Endothelial cell of umbilical vein (primary cell): ENCODE measurements around the gene C7. TPM values are rescaled to one million over a fixed set of nuclear protein-coding genes. Genes with fewer than 3 reads are reported as not detected.
"Not testable (repeated sequence)": the region's sequence is repeated elsewhere in the genome, so short reads cannot be mapped to it uniquely, and the experiment has no call there.

Experiments used
- BruUV-seq: library from RNA; stranded (reverse); fragments of 400-500 nt; replicated peaks from 2 replicates; lab custom pipeline; 2021; lab: Mats Ljungman, UMichigan
- CTCF ChIA-PET: fragments of 300-600, 350-600 bp; sonication (Branson Sonifier 250); formaldehyde crosslinking; loops from one replicate; lab custom pipeline; 2021; ENCODE audit warnings: antibody characterized with exemption, inconsistent platforms; lab: Charles Lee
- POLR2A ChIA-PET: fragments of 300-600, 350-600 bp; sonication (Branson Sonifier 250); formaldehyde crosslinking; loops from one replicate; lab custom pipeline; 2021; ENCODE audit warnings: antibody characterized with exemption, inconsistent platforms; lab: Charles Lee
- DNase-seq: peaks from one replicate; pipeline ENCODE4 v3.0.0-alpha.2; 2011; ENCODE audit warnings: low read depth, low spot score
- FAIRE-seq: peaks from 2 replicates; lab custom pipeline; 2011; peaks lifted over from hg19 to GRCh38; lab: Jason Lieb, UNC
- H2AFZ ChIP-seq: 2 replicates; pipeline ENCODE4 v1.6.0; 2012; ENCODE audit warnings: low read depth, low read length, control low read depth, inconsistent platforms
- H3K27ac ChIP-seq: 2 replicates; pipeline ENCODE4 v1.5.1; 2011; ENCODE audit warnings: low read depth, mild to moderate bottlenecking, control low read depth, low read length, moderate library complexity; ENCODE audit not compliant: insufficient read depth
- H3K27me3 ChIP-seq, 2 experiments: 2 replicates each; pipeline versions ENCODE4 v1.6.0 to v1.6.1; 2011; ENCODE audit warnings: low read length in 2 of 2, mixed read lengths in 1 of 2; ENCODE audit not compliant: control insufficient read depth in 2 of 2, insufficient read depth in 2 of 2
- H3K36me3 ChIP-seq, 2 experiments: 2 replicates in 1 of 2; 3 replicates in 1 of 2; pipeline ENCODE4 v1.5.1; 2011; ENCODE audit warnings: low read length in 2 of 2, mild to moderate bottlenecking in 1 of 2, moderate library complexity in 1 of 2; ENCODE audit not compliant: control insufficient read depth in 2 of 2, insufficient read depth in 2 of 2; ENCODE audit errors: extremely low read depth in 1 of 2
- H3K4me1 ChIP-seq: 3 replicates; pipeline ENCODE4 v1.5.1; 2011; ENCODE audit warnings: mild to moderate bottlenecking, low read length; ENCODE audit not compliant: control insufficient read depth, insufficient read depth; ENCODE audit errors: extremely low read depth
- H3K4me2 ChIP-seq: 2 replicates; pipeline ENCODE4 v1.6.1; 2011; ENCODE audit warnings: low read length, control low read depth, mixed read lengths; ENCODE audit not compliant: insufficient read depth
- H3K4me3 ChIP-seq, 3 experiments: fragments of 200-600 bp in 1 of 3; sonication (generic), shearing (Covaris generic) in 1 of 3; replicated peaks in 1 of 3; 2 replicates each; pipeline ENCODE4 v1.5.1; 2011 to 2016; ENCODE audit warnings: control low read depth in 3 of 3, low read length in 3 of 3, mild to moderate bottlenecking in 2 of 3, inconsistent platforms in 1 of 3, low read depth in 1 of 3, moderate library complexity in 1 of 3; ENCODE audit not compliant: insufficient read depth in 1 of 3
- H3K79me2 ChIP-seq: 2 replicates; pipeline ENCODE4 v1.6.0; 2012; ENCODE audit warnings: low read length, inconsistent platforms; ENCODE audit not compliant: control insufficient read depth, insufficient read depth
- H3K9ac ChIP-seq: replicated peaks from 2 replicates; pipeline ENCODE3; 2011; ENCODE audit warnings: low read length, control low read depth; ENCODE audit not compliant: insufficient read depth; ENCODE audit errors: extremely low read depth
- H3K9me1 ChIP-seq: replicated peaks from 3 replicates; pipeline ENCODE4 v1.6.0; 2011; ENCODE audit warnings: mild to moderate bottlenecking, low read length; ENCODE audit not compliant: control insufficient read depth, insufficient read depth; ENCODE audit errors: extremely low read depth
- H3K9me3 ChIP-seq: replicated peaks from 2 replicates; pipeline ENCODE4 v1.5.1; 2012; ENCODE audit warnings: low read length, inconsistent platforms; ENCODE audit not compliant: control insufficient read depth, insufficient read depth
- H4K20me1 ChIP-seq: replicated peaks from 2 replicates; pipeline ENCODE3; 2011; ENCODE audit warnings: mild to moderate bottlenecking, low read length; ENCODE audit not compliant: control insufficient read depth, insufficient read depth; ENCODE audit errors: extremely low read depth
- JUN ChIP-seq: IDR thresholded peaks from 2 replicates; pipeline ENCODE4 v1.6.1; 2011; ENCODE audit warnings: borderline replicate concordance, low read depth; ENCODE audit not compliant: insufficient read length, insufficient read depth
- POLR2A ChIP-seq: IDR thresholded peaks from 2 replicates; pipeline ENCODE4 v1.6.1; 2012; ENCODE audit warnings: low read depth, mild to moderate bottlenecking, control low read depth, low read length
- POLR2AphosphoS5 ChIP-seq: IDR thresholded peaks from 2 replicates; pipeline ENCODE4 v1.6.1; 2012; ENCODE audit warnings: low read depth, mild to moderate bottlenecking, control low read depth, low read length, moderate library complexity; ENCODE audit not compliant: insufficient read depth
- dilution Hi-C: fragments of 300-500 bp; cut with MboI; formaldehyde crosslinking; loops from one replicate; pipeline ENCODE4 v1.15.0; 2019; ENCODE audit warnings: low sequenced_read_pairs; ENCODE audit not compliant: extremely low pct_ligation_motif_present
- intact Hi-C: fragments of 100-400 bp; cut with micrococcal nuclease; formaldehyde crosslinking; loops from one replicate; pipeline ENCODE4 v1.10.0; 2022
- polyA plus RNA-seq, 4 experiments: library from polyadenylated mRNA; depleted of rRNA in 3 of 4; stranded (reverse) in 3 of 4; unstranded in 1 of 4; fragments of >200 nt; gene quantifications; 2 replicates each; pipeline versions ENCODE4 v1.2.1 to v1.2.3, GENCODE V29; 2011 to 2012; ENCODE audit warnings: missing spikeins in 1 of 4
- total RNA-seq: library from RNA; stranded (reverse); gene quantifications from 2 replicates; pipeline ENCODE4 v1.2.3, GENCODE V29; 2021
- TF ChIP-seq, protein P1 (sequence below), 2 donors: IDR thresholded peaks; 1 replicate in 1 of 2; 2 replicates in 1 of 2; pipeline ENCODE4 v1.5.1; 2011; ENCODE audit warnings: low read length in 2 of 2, mild to moderate bottlenecking in 2 of 2, moderate library complexity in 2 of 2, control low read depth in 1 of 2, inconsistent platforms in 1 of 2, low read depth in 1 of 2; ENCODE audit not compliant: insufficient read depth in 1 of 2; ENCODE audit errors: extremely low read depth in 1 of 2

Gene C7
- total and polyA plus RNA-seq, 2 donors (not counting 3 experiments of a cell fraction or from before 2014, with no cell fraction given): 0.08 to 0.29 TPM

DNA sequence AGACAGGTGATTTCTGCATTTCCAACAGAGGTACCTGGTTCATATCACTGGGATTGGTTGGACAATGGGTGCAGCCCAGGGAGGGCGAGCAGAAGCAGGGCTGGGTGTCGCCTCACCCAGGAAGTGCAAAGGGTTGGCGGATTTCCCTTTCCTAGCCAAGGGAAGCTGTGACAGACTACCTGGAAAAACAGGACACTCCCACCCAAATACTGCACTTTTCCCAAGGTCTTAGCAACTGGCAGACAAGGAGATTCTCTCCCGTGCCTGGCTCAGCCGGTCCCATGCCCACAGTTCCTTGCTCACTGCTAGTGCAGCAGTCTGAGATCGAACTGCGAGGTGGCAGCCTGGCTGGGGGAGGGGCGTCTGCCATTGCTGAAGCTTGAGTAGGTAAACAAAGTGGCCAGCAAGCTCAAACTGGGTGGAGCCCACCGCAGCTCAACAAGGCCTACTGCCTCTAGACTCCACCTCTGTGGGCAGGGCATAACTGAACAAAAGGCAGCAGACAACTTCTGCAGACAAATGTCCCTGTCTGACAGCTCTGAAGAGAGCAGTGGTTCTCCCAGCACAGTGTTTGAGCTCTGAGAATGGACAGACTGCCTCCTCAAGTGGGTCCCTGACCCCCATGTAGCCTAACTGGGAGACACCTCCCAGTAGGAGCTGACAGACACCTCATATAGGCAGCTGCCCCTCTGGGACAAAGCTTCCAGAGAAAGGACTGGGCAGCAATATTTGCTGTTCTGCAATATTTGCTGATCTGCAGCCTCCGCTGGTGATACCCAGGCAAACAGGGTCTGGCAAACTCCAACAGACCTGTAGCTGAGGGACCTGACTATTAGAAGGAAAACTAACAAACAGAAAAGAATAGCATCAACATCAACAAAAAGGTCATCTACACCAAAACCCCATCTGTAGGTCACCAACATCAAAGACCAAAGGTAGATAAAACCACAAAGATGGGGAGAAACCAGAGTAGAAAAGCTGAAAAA lies 13.6 kb upstream of the C7 start:
- H3K9me3 ChIP-seq, H3K4me1 ChIP-seq, POLR2A ChIA-PET, H4K20me1 ChIP-seq, DNase-seq, H3K9me1 ChIP-seq, H3K27me3 ChIP-seq, intact Hi-C loops, dilution Hi-C loops, H3K4me2 ChIP-seq, H3K4me3 ChIP-seq, H3K9ac ChIP-seq, H2AFZ ChIP-seq, H3K79me2 ChIP-seq, H3K36me3 ChIP-seq, H3K27ac ChIP-seq, BruUV-seq, FAIRE-seq: not testable (repeated sequence)
- CTCF ChIA-PET: interaction anchor here (0.6 kb wide), 1 partner anchor 20 kb away, joined by 3 read pairs; no protein-coding TSS in a partner anchor

DNA sequence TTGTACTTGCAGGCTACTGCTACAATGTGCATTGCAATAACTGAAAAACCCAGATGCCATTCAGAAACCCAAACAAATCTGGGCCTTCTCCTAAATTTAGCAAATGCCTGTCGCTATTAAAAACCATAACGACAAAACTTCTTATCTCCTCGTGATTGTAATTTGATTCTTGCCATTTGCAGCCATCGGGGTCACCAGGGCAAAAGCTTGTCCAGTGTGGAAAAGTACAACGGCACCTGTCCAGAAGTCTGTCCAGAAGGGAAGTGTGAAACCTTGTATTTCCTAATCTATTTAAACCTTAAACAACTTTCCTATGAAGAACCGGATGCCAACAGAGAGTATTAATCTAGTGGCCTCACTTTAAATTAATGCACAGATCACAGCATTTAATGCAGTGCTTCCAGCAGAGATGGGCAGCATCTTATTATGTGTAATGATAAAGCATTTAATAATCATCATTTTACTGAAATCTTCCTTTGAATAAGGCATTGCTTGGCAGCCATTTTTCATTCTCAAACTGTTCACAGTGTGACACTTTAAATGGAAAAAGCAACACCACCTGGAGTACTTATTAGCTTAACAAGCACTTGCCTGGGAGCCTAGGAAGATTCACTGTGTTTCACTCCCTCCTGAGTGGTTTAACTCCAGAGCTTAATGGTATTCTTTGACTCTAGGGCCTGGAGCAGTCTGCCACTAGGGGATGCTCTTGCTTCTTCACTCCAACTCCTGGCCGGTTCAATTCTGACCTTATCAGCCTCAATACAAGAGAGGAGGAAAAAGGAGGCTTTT lies 4.9 kb upstream of the C7 start:
- intact Hi-C loops: loop anchor here (2.0 to 10.0 kb wide), 3 partner anchors 440 to 938 kb away; no protein-coding TSS in a partner anchor
- BruUV-seq: no TSS peak

More for the DNA sequence above, 4.9 kb upstream of the C7 start:
- no peaks in the 10 kb centered on the region for H3K9me1 ChIP-seq
- H3K27me3 ChIP-seq: peaks cover 3 to 4% of the 10 kb centered on the region in 2 experiments
- FAIRE-seq (peak; percentile 90), DNase-seq (peak; percentile 69)
- no peaks in the 10 kb centered on the region for H3K4me1 ChIP-seq
- H3K79me2 ChIP-seq: no peaks in the 10 kb centered on the region
- H4K20me1 ChIP-seq: no peaks in the 10 kb centered on the region
- dilution Hi-C loops: no loop called here
- TF ChIP-seq, protein P1, sequence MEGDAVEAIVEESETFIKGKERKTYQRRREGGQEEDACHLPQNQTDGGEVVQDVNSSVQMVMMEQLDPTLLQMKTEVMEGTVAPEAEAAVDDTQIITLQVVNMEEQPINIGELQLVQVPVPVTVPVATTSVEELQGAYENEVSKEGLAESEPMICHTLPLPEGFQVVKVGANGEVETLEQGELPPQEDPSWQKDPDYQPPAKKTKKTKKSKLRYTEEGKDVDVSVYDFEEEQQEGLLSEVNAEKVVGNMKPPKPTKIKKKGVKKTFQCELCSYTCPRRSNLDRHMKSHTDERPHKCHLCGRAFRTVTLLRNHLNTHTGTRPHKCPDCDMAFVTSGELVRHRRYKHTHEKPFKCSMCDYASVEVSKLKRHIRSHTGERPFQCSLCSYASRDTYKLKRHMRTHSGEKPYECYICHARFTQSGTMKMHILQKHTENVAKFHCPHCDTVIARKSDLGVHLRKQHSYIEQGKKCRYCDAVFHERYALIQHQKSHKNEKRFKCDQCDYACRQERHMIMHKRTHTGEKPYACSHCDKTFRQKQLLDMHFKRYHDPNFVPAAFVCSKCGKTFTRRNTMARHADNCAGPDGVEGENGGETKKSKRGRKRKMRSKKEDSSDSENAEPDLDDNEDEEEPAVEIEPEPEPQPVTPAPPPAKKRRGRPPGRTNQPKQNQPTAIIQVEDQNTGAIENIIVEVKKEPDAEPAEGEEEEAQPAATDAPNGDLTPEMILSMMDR (IDR thresholded peaks at IDR 0.05; ENCODE audit: extremely low read depth in 1 of 2, insufficient read depth in 1 of 2, low read depth in 1 of 2, low read length in 2 of 2): peak; percentile 92 to 95
- TF ChIP-seq JUN (no peak), POLR2AphosphoS5 (no peak), POLR2A (no peak)
- no peaks in the 10 kb centered on the region for H3K36me3 ChIP-seq
- CTCF ChIA-PET: interaction anchor here (0.6 to 2.2 kb wide), 34 partner anchors 11 to 1679 kb away, joined by 3 to 20 read pairs (median 3); no protein-coding TSS in a partner anchor
- H3K27ac ChIP-seq: no peak overlapping the region
- no peak overlapping the region for H3K4me3 ChIP-seq
- no peaks in the 10 kb centered on the region for H3K9me3 ChIP-seq
- no peak overlapping the region for H2AFZ ChIP-seq
- no peak overlapping the region for H3K9ac ChIP-seq
- POLR2A ChIA-PET: no interaction called here
- no peak overlapping the region for H3K4me2 ChIP-seq
